Fibroblast of pulmonary artery (primary cell): ENCODE results near the gene GLYAT.

Source experiments
- DNase-seq: peaks from one replicate; pipeline ENCODE4 v3.0.0-alpha.2; 2010; ENCODE audit warnings: low read depth
- H3K4me3 ChIP-seq: replicated peaks from 2 replicates; pipeline ENCODE4 v1.5.1; 2011; ENCODE audit warnings: low read depth, mild to moderate bottlenecking, control low read depth, low read length, moderate library complexity
- CTCF ChIP-seq: IDR thresholded peaks from 2 replicates; pipeline ENCODE4 v1.5.1; 2011; ENCODE audit warnings: mild to moderate bottlenecking, control low read depth, low read length, inconsistent platforms; ENCODE audit errors: missing control alignments

GLYAT gene

DNA sequence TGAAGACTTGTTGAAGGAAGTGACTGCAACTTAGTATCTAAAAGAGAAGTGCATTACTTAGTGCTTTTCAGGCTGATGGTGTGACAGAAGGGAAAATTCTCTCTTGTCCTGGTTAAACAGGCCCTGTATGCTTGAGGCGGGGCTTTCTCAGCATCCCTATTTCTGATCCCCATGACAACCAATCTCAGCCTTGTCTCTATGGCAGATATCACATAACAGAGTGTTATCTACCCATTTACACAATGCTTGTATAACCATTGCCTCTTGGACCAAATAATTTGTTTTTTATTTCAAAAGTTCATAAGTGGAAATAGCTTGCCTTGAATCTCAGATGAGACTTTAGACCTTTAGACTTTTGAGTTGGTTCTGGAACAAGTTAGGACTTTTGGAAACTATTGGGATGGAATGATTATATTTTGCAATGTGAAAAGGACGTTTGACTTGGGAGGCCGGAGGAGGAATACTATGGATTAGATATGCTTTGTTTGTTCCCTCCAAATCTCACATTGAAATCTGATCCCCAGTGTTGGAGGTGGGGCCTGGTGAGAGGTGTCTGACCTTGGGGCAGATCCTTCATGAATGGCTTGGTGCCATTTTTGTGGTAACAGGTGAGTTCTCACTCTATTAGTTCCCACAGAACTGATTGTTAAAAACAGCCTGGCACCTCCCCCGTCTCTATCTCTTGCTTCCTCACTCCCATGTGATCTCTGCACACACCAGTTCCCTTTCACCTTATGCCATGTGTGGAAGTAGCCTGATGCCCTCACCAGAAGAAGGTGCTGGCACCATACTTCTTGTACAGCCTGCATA lies 3.1 kb upstream of the GLYAT start:
- TF ChIP-seq CTCF: no peak
- no peak overlapping the region for H3K4me3 ChIP-seq

GRCh38 chr11:58730507-58731089 lies 1.1 kb downstream of the GLYAT start:
- no peak overlapping the region for H3K4me3 ChIP-seq
- TF ChIP-seq CTCF: no peak
- DNase-seq: no peak

More for the DNA sequence above, 3.1 kb upstream of the GLYAT start:
- no peak for DNase-seq

DNA sequence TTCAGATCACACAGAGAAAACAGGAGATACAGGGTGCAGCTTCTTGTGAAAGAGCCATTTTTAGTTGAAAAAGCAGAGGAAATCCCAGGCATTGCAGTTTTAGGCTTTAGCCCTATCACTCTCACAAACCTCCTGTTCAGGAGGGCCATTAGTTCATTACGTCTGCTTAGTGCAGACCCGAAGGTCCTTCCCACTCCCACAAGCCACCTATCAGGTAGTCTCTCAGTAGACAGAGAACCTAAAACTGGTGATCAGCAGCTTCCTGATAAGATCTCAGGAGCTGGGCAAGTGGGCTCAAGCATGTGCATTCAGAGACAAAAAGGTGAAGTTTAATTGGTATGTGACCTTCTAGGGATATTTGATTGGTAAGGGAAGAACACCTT lies 4.3 kb downstream of the GLYAT start:
- no peak for TF ChIP-seq CTCF
- H3K4me3 ChIP-seq: no peak overlapping the region
- DNase-seq: no peak

DNA sequence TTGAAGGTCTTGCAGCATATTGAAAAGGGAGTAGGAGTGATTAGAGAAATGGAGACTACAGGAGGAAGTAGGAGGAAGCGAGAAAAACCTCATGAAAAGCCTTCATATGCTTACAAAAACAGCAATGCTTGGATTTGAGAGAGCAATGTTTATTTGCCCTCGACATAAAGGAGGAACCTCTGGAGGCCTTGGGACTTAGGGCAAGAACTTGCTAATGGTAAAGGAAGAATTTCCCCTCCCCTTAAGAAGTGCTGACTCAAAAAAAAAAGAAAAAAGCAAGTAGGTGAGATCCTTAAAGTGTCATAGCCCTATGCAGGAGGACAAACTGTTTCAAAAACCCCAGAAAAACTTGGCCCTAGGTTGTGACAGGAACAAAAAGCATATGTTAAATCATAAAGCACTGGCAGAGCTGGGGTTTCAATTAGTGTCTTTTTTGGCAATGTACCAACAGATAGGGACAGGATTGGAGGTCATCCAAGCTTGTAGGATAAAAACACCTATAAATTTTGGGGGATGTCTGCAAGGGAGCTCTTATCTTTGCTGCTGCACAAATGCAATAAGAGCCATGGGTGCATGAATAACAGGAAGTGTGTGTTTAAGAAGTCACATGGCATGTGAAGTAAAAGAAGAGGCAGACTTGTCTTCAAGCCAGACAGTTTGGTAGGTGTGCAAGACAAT lies 4.9 kb downstream of the GLYAT start:
- no peak for DNase-seq

GRCh38 chr11:58719406-58720117 lies 12.2 kb downstream of the GLYAT start:
- DNase-seq: no peak
- no peak for TF ChIP-seq CTCF
- H3K4me3 ChIP-seq: no peak overlapping the region

More for the DNA sequence above, 4.9 kb downstream of the GLYAT start:
- TF ChIP-seq CTCF: no peak
- no peak overlapping the region for H3K4me3 ChIP-seq

DNA sequence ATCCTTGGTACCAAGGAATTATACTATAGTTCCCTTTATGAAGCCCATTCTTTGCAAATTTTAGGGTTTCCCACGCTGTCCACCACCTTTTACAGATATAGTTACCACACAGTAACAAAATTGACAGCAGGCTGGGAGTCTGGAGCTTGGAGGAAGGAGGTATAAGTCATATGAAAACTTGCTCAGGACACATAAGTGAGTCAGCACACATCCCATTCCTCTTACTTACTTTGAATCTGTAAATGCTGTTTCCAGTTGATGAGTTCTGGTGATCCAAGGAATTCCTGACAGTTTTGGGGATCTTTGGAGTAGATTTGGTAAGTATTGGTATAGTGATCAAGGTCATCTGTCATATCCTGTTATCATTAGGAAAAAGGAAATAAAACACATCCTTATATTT lies 19.2 kb downstream of the GLYAT start:
- H3K4me3 ChIP-seq: no peak overlapping the region
- DNase-seq: no peak
- no peak for TF ChIP-seq CTCF
